ENCODE results near the gene LCN6. TPM values are rescaled to one million over a fixed set of nuclear protein-coding genes. Genes with fewer than 3 reads are reported as not detected.
"Not testable (repeated sequence)": the region's sequence is repeated elsewhere in the genome, so short reads cannot be mapped to it uniquely, and the experiment has no call there.

LCN6 gene
- total RNA-seq, 1 donor = not detected

- Histone ChIP-seq H3K4me3 (ENCODE audit: low read length) (no peak overlapping the region), H3K4me1 (ENCODE audit: insufficient read depth, low read length) (peaks cover 7% of the 10 kb centered on the region), H3K27me3 (ENCODE audit: insufficient read depth, low read length) (no peaks in the 10 kb centered on the region), H3K9me3 (ENCODE audit: low read depth, low read length) (peaks cover 9% of the 10 kb centered on the region)
Measured at GRCh38 chr9:136756836-136757235, 8.5 kb upstream of the LCN6 start.

GRCh38 chr9:136756134-136756438 lies 7.8 kb upstream of the LCN6 start:
- H3K9me3 ChIP-seq (ENCODE audit: low read depth, low read length) = peaks cover 16% of the 10 kb centered on the region
- H3K4me1 ChIP-seq (ENCODE audit: insufficient read depth, low read length) = peaks cover 7% of the 10 kb centered on the region
- no peaks in the 10 kb centered on the region for H3K27me3 ChIP-seq (ENCODE audit: insufficient read depth, low read length)
- H3K4me3 ChIP-seq (ENCODE audit: low read length) = no peak overlapping the region

GRCh38 chr9:136755302-136756133 lies 7.2 kb upstream of the LCN6 start:
- H3K4me1 ChIP-seq (ENCODE audit: insufficient read depth, low read length); H3K27me3 ChIP-seq (ENCODE audit: insufficient read depth, low read length); H3K4me3 ChIP-seq (ENCODE audit: low read length): not testable (repeated sequence)
- H3K9me3 ChIP-seq (ENCODE audit: low read depth, low read length) = peaks cover 16% of the 10 kb centered on the region

GRCh38 chr9:136754626-136755301 lies 6.4 kb upstream of the LCN6 start:
- H3K27me3 ChIP-seq (ENCODE audit: insufficient read depth, low read length) = no peaks in the 10 kb centered on the region

GRCh38 chr9:136754059-136754572 lies 5.8 kb upstream of the LCN6 start:
- Histone ChIP-seq H3K9me3 (ENCODE audit: low read depth, low read length) (peaks cover 16% of the 10 kb centered on the region), H3K4me1 (ENCODE audit: insufficient read depth, low read length) (peaks cover 12% of the 10 kb centered on the region), H3K4me3 (ENCODE audit: low read length) (no peak overlapping the region), H3K27me3 (ENCODE audit: insufficient read depth, low read length) (no peaks in the 10 kb centered on the region)

More at GRCh38 chr9:136754626-136755301, 6.4 kb upstream of the LCN6 start:
- H3K4me1 ChIP-seq (ENCODE audit: insufficient read depth, low read length) = peaks cover 7% of the 10 kb centered on the region
- peaks cover 16% of the 10 kb centered on the region for H3K9me3 ChIP-seq (ENCODE audit: low read depth, low read length)
- H3K4me3 ChIP-seq (ENCODE audit: low read length) = no peak overlapping the region

GRCh38 chr9:136753371-136754058 lies 5.2 kb upstream of the LCN6 start:
- no peaks in the 10 kb centered on the region for H3K27me3 ChIP-seq (ENCODE audit: insufficient read depth, low read length)
- peaks cover 12% of the 10 kb centered on the region for H3K4me1 ChIP-seq (ENCODE audit: insufficient read depth, low read length)
- no peak overlapping the region for H3K4me3 ChIP-seq (ENCODE audit: low read length)
- peaks cover 16% of the 10 kb centered on the region for H3K9me3 ChIP-seq (ENCODE audit: low read depth, low read length)

- Histone ChIP-seq H3K9me3 (ENCODE audit: low read depth, low read length) (peaks cover 16% of the 10 kb centered on the region), H3K4me1 (ENCODE audit: insufficient read depth, low read length) (peaks cover 5% of the 10 kb centered on the region), H3K27me3 (ENCODE audit: insufficient read depth, low read length) (no peaks in the 10 kb centered on the region), H3K4me3 (ENCODE audit: low read length) (no peak overlapping the region)
Measured at GRCh38 chr9:136751814-136752213, 3.5 kb upstream of the LCN6 start.

GRCh38 chr9:136751244-136751643 lies 2.9 kb upstream of the LCN6 start:
- Histone ChIP-seq H3K4me3 (ENCODE audit: low read length) (no peak overlapping the region), H3K9me3 (ENCODE audit: low read depth, low read length) (peaks cover 16% of the 10 kb centered on the region), H3K4me1 (ENCODE audit: insufficient read depth, low read length) (peaks cover 5% of the 10 kb centered on the region), H3K27me3 (ENCODE audit: insufficient read depth, low read length) (no peaks in the 10 kb centered on the region)

GRCh38 chr9:136750526-136750925 lies 2.2 kb upstream of the LCN6 start:
- H3K27me3 ChIP-seq (ENCODE audit: insufficient read depth, low read length) = no peaks in the 10 kb centered on the region
- peaks cover 5% of the 10 kb centered on the region for H3K4me1 ChIP-seq (ENCODE audit: insufficient read depth, low read length)

GRCh38 chr9:136748666-136749611 lies 614 bp upstream of the LCN6 start:
- Histone ChIP-seq H3K9me3 (ENCODE audit: low read depth, low read length) (peaks cover 16% of the 10 kb centered on the region), H3K4me1 (ENCODE audit: insufficient read depth, low read length) (peaks cover 5% of the 10 kb centered on the region), H3K27me3 (ENCODE audit: insufficient read depth, low read length) (no peaks in the 10 kb centered on the region), H3K4me3 (ENCODE audit: low read length) (no peak overlapping the region)

More at GRCh38 chr9:136750526-136750925, 2.2 kb upstream of the LCN6 start:
- no peak overlapping the region for H3K4me3 ChIP-seq (ENCODE audit: low read length)
- peaks cover 16% of the 10 kb centered on the region for H3K9me3 ChIP-seq (ENCODE audit: low read depth, low read length)

GRCh38 chr9:136747161-136748060 lies 914 bp downstream of the LCN6 start:
- Histone ChIP-seq H3K4me3 (ENCODE audit: low read length) (no peak overlapping the region), H3K4me1 (ENCODE audit: insufficient read depth, low read length) (peaks cover 5% of the 10 kb centered on the region), H3K27me3 (ENCODE audit: insufficient read depth, low read length) (no peaks in the 10 kb centered on the region), H3K9me3 (ENCODE audit: low read depth, low read length) (peaks cover 13% of the 10 kb centered on the region)

GRCh38 chr9:136746621-136747020 lies 1.7 kb downstream of the LCN6 start:
- Histone ChIP-seq H3K4me1 (ENCODE audit: insufficient read depth, low read length) (peaks cover 5% of the 10 kb centered on the region), H3K27me3 (ENCODE audit: insufficient read depth, low read length) (no peaks in the 10 kb centered on the region)

GRCh38 chr9:136746155-136746490 lies 2.2 kb downstream of the LCN6 start:
- H3K27me3 ChIP-seq (ENCODE audit: insufficient read depth, low read length) = no peaks in the 10 kb centered on the region

More at GRCh38 chr9:136746621-136747020, 1.7 kb downstream of the LCN6 start:
- H3K9me3 ChIP-seq (ENCODE audit: low read depth, low read length) = peaks cover 5% of the 10 kb centered on the region
- no peak overlapping the region for H3K4me3 ChIP-seq (ENCODE audit: low read length)

More at GRCh38 chr9:136746155-136746490, 2.2 kb downstream of the LCN6 start:
- Histone ChIP-seq H3K9me3 (ENCODE audit: low read depth, low read length) (no peaks in the 10 kb centered on the region), H3K4me3 (ENCODE audit: low read length) (no peak overlapping the region), H3K4me1 (ENCODE audit: insufficient read depth, low read length) (peaks cover 5% of the 10 kb centered on the region)

Measured in mononuclear cell (primary cell).